Activated naive CD8-positive, alpha-beta T cell treated with anti-CD3 and anti-CD28 coated beads, Interleukin-2, amount 50 U/mL, for 24 hours (primary cell): ENCODE data around the gene NGB.

ENCODE experiments used
- ATAC-seq: fragments of 150-1000 bp; cut with Tn5 transposase; one replicate; pipeline ENCODE4 v1.10.0; 2021
- DNase-seq: peaks from one replicate; pipeline ENCODE4 v3.0.0; 2021
- H3K27ac Mint-ChIP-seq: one replicate; pipeline ENCODE4 v1.8.0; 2021; ENCODE audit warnings: mild to moderate bottlenecking, mixed read lengths
- H3K27me3 Mint-ChIP-seq: one replicate; pipeline ENCODE4 v1.8.0; 2021; ENCODE audit warnings: mixed read lengths
- H3K36me3 Mint-ChIP-seq: one replicate; pipeline ENCODE4 v1.8.0; 2021; ENCODE audit warnings: low read depth, mixed read lengths
- H3K4me1 Mint-ChIP-seq: one replicate; pipeline ENCODE4 v1.8.0; 2021; ENCODE audit warnings: mixed read lengths
- H3K4me3 Mint-ChIP-seq: one replicate; pipeline ENCODE4 v1.8.0; 2021; ENCODE audit warnings: mild to moderate bottlenecking, moderate library complexity, mixed read lengths
- H3K9me3 Mint-ChIP-seq: one replicate; pipeline ENCODE4 v1.8.0; 2021; ENCODE audit warnings: mixed read lengths

Gene NGB

DNA sequence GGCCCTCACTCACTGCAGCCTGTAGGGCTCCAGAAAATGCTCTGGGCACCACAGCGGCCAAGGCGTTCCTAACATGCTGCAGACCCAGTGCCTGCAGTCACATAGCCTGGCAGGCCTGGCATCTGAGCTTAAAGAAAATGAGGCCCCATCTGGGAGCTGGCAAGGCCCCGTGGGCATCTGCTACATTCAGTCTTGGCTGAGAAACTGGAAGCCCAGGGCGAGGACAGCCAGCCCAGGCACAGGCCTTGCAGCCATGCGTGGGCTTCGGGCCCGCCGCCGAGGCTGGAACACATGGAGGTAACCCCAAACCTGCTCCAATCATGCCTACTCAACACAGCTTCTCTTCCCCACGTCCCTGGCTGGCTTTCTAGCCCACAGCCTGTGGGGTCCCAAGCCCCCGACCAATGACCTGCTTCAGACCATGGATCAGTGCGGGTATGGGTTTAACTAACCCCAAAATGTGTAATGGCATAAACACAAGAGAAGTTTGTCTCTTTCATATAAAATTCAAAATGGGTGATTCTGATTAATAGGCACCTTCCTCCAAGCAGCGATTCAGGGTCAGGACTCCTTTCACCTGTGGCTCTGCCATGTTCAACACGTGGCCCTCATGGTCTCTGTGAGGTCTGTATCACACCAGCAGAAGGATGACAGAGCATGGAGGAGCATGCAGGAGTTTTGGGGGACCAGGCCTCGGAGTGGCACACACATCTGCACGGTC, 6.4 kb downstream of the NGB start:
- Mint-ChIP-seq H3K27ac (no peak overlapping the region), H3K4me1 (no peaks in the 10 kb centered on the region), H3K36me3 (peaks cover 2% of the 10 kb centered on the region), H3K27me3 (peaks cover 14% of the 10 kb centered on the region), H3K4me3 (no peak overlapping the region), H3K9me3 (no peaks in the 10 kb centered on the region)
- ATAC-seq (no peak), DNase-seq (no peak)

- Mint-ChIP-seq H3K4me1 (no peaks in the 10 kb centered on the region), H3K4me3 (no peak overlapping the region), H3K9me3 (no peaks in the 10 kb centered on the region), H3K27me3 (peaks cover 2% of the 10 kb centered on the region), H3K36me3 (no peaks in the 10 kb centered on the region), H3K27ac (no peak overlapping the region)
- no peak for ATAC-seq
- DNase-seq = no peak
Observed at GRCh38 chr14:77260631-77261030, 10.4 kb downstream of the NGB start.

DNA sequence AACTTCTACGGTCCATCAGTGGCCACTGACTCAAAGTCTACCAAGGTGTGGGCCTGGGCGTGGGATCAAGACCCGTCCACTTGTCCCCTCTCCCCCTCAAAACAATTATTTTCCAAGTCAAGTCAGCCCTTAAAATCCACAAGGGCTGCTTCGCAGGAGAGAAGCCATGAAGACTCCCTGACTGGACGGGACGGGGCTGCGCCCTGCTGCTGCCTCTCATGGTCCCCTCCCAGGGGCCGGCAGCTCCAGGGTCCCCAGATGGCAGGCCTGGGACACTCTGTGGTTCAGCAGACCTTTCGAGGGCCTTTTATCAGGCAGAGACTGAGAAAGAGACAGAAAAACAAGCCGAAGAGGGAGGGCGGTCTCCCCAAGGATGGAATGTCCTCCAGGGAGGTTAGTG, 10.8 kb downstream of the NGB start:
- Mint-ChIP-seq H3K9me3 (no peaks in the 10 kb centered on the region), H3K4me3 (no peak overlapping the region), H3K36me3 (no peaks in the 10 kb centered on the region), H3K27ac (no peak overlapping the region), H3K4me1 (no peaks in the 10 kb centered on the region), H3K27me3 (peaks cover 2% of the 10 kb centered on the region)
- ATAC-seq = no peak
- no peak for DNase-seq

DNA sequence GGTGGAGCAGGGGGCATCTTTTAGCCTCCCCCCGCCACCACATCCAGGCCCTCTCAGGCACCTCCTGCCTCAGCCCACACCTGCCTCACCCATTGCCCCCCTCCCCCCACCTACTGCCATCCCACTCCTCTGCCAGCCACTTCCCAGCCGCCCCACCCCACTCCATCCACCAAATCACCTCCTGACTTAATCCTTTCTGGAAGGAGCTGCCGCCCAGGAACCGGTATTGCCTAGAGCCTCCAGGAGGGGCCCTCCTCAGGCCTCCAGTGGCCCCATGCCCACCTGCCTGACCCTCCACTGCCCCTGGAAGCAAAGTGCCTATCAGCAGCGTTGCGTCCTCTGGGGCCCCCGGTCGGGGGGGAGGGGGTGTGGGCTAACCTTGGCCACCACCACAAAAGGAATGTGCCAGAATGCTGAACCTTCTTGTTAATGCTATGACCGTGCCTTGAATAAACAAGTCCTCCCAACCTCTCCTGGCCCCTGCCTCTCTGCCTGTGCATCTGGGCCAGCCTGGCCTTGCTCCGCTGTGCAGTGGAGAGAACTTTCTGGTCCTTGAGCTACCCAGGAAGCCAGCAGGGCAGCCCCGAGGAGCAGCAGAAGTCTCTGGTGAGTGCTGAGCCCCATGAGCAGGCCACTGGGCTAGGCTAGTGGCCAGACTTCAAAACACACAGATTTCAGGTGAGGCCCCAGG, 11.8 kb downstream of the NGB start:
- no peak for DNase-seq
- H3K4me1 Mint-ChIP-seq = no peaks in the 10 kb centered on the region
- H3K36me3 Mint-ChIP-seq = no peaks in the 10 kb centered on the region
- H3K27me3 Mint-ChIP-seq = peaks cover 2% of the 10 kb centered on the region
- ATAC-seq = no peak
- H3K9me3 Mint-ChIP-seq = no peaks in the 10 kb centered on the region
- H3K27ac Mint-ChIP-seq = no peak overlapping the region
- H3K4me3 Mint-ChIP-seq = no peak overlapping the region

DNA sequence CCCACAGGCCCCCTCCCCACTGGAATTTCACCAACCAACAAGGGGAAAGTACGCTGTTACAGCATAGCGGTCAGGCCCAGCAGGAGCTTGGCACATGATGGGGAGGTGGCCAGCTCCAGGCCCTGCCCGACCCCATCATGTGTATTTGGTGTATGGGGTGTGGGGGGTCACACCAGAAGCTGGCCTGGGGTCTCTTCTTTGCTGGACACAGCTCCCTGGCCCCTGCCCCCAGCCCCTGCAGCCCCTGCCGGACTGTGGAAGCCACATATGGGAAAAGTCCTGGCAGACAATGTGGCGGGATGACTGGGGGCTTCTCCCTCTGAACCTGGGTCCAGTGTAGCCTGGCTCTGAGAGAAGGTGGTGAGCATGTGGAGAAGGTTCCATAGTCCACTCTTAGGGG, 12.4 kb downstream of the NGB start:
- Mint-ChIP-seq H3K27me3 (peaks cover 2% of the 10 kb centered on the region), H3K4me3 (no peak overlapping the region)
- ATAC-seq = no peak

DNA sequence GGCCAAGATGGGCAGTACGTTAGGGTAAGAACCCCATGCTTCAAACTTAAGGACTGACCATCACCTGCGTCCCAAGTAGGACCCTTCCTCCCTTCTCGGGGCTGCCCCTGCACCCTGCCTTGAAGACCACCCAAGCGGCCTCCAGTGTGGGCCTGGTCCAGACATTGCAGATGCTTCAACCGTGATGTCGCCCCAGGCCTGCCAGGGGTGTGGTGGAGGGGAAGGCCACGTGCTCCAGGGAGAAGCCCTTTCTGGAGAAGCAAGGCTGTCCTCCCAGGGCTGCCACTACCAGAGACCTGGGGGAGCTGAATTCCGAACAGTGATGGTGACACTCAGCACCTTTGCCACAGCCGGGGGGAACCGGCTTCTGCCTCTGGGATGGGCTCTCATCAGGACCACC, 13.3 kb downstream of the NGB start:
- ATAC-seq (no peak), DNase-seq (no peak)
- Mint-ChIP-seq H3K27ac (no peak overlapping the region), H3K36me3 (no peaks in the 10 kb centered on the region), H3K9me3 (no peaks in the 10 kb centered on the region), H3K4me3 (no peak overlapping the region), H3K4me1 (no peaks in the 10 kb centered on the region), H3K27me3 (peaks cover 2% of the 10 kb centered on the region)

More for the DNA sequence above, 12.4 kb downstream of the NGB start:
- H3K36me3 Mint-ChIP-seq = no peaks in the 10 kb centered on the region
- H3K27ac Mint-ChIP-seq = no peak overlapping the region
- no peak for DNase-seq
- H3K4me1 Mint-ChIP-seq = no peaks in the 10 kb centered on the region
- no peaks in the 10 kb centered on the region for H3K9me3 Mint-ChIP-seq

DNA sequence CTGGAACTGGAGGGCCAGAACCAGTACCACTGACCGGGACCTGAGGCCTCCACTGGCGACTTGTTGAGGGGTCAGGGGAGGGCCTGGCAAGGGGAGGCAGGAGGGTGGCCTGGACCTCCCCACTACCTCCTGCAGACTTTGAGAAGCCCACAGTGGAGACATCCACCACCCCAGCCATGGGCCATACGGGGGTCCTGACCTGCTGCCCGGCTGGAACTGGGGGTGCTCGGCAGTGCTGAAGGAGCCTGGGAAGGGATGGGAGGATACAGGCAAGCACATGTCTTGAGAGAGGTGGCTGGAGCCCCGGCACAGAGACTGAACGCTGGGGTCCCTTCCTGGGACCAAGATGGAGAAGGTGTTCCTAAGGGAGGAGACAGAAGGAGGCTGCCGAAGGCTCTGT, 14.3 kb downstream of the NGB start:
- Mint-ChIP-seq H3K4me3 (no peak overlapping the region), H3K27me3 (peaks cover 2% of the 10 kb centered on the region), H3K4me1 (no peaks in the 10 kb centered on the region), H3K27ac (no peak overlapping the region), H3K9me3 (no peaks in the 10 kb centered on the region), H3K36me3 (no peaks in the 10 kb centered on the region)
- DNase-seq (no peak), ATAC-seq (no peak)

DNA sequence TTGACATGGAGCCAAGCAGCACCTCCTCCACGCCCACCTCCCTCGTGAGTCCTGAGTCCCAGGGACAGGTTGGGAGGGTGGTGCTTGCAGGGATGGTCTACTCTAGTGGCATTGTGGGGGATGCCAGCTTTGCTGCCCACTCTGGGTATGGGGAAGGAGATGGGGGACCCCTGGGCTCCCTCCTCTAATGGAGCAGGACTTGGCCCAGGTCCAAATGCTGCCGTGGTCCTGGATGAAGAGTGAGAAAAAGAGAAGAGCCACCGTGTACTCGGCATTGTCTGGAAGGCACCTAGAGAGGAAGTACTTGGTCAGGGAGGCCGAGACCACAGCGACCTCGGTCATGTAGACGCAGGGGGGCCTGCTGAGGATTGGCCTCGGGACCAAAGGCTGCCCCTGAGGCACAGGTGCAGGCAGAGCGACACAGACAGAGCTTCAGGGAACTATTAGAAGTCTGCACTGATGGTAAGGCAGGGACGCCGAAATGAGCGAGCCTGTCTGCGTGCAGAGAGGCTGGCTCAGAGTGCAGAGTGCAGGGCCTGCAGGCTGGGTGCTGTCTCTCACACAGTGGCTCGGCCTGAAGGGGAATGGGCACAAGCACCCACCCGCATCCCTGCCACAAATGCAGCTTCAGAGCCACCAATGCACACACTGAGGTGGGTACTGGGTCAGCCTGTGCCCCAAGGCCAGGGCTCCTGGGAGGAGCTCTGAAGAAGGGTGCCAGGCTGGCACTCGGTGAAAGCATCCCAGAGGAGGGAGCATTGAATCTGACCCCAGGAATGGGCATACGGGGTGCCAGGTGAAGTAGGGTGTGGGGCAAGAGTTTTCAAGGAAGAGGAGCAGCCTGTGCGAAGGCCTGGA, 17.4 kb downstream of the NGB start:
- no peak for ATAC-seq
- Mint-ChIP-seq H3K4me3 (no peak overlapping the region), H3K27me3 (no peaks in the 10 kb centered on the region)

GRCh38 chr14:77251870-77252269, 19.1 kb downstream of the NGB start:
- Mint-ChIP-seq H3K27ac (no peak overlapping the region), H3K27me3 (no peaks in the 10 kb centered on the region), H3K36me3 (no peaks in the 10 kb centered on the region), H3K4me1 (no peaks in the 10 kb centered on the region), H3K9me3 (no peaks in the 10 kb centered on the region), H3K4me3 (no peak overlapping the region)
- no peak for ATAC-seq
- DNase-seq = no peak

More for the DNA sequence above, 17.4 kb downstream of the NGB start:
- H3K36me3 Mint-ChIP-seq = no peaks in the 10 kb centered on the region
- H3K9me3 Mint-ChIP-seq = no peaks in the 10 kb centered on the region
- DNase-seq = no peak
- no peak overlapping the region for H3K27ac Mint-ChIP-seq
- no peaks in the 10 kb centered on the region for H3K4me1 Mint-ChIP-seq

DNA sequence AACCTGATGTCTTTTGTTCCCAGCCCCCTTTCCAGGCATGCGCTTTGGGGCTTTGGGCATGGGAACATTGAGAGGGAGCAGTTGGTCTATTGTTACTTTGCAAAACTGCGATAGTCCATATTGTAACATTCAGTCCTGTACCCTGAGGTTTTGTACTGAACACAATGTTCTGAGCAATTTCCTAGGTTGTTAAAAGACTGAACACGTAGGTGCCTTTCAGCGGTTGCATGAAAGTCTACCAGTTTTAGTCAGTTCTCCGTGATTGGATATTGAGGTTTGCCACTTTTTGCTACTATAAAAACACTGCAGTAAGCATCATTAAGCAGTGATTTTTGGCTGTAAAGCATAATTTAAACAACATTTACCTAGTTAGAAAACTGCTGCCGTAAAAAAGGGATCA, 20.1 kb downstream of the NGB start:
- no peaks in the 10 kb centered on the region for H3K27me3 Mint-ChIP-seq
- no peak for ATAC-seq
- no peaks in the 10 kb centered on the region for H3K9me3 Mint-ChIP-seq

GRCh38 chr14:77249286-77249685, 21.7 kb downstream of the NGB start:
- DNase-seq (no peak), ATAC-seq (no peak)
- no peaks in the 10 kb centered on the region for H3K9me3 Mint-ChIP-seq
- no peak overlapping the region for H3K4me3 Mint-ChIP-seq
- no peaks in the 10 kb centered on the region for H3K4me1 Mint-ChIP-seq
- no peak overlapping the region for H3K27ac Mint-ChIP-seq
- no peaks in the 10 kb centered on the region for H3K27me3 Mint-ChIP-seq
- no peaks in the 10 kb centered on the region for H3K36me3 Mint-ChIP-seq

More for the DNA sequence above, 20.1 kb downstream of the NGB start:
- Mint-ChIP-seq H3K27ac (no peak overlapping the region), H3K36me3 (no peaks in the 10 kb centered on the region), H3K4me1 (no peaks in the 10 kb centered on the region), H3K4me3 (no peak overlapping the region)
- no peak for DNase-seq

- Mint-ChIP-seq H3K4me3 (no peak overlapping the region), H3K4me1 (peaks cover 2% of the 10 kb centered on the region), H3K9me3 (no peaks in the 10 kb centered on the region), H3K27me3 (no peaks in the 10 kb centered on the region), H3K27ac (no peak overlapping the region), H3K36me3 (no peaks in the 10 kb centered on the region)
- DNase-seq (no peak), ATAC-seq (no peak)
Observed at GRCh38 chr14:77248666-77249065, 22.3 kb downstream of the NGB start.

DNA sequence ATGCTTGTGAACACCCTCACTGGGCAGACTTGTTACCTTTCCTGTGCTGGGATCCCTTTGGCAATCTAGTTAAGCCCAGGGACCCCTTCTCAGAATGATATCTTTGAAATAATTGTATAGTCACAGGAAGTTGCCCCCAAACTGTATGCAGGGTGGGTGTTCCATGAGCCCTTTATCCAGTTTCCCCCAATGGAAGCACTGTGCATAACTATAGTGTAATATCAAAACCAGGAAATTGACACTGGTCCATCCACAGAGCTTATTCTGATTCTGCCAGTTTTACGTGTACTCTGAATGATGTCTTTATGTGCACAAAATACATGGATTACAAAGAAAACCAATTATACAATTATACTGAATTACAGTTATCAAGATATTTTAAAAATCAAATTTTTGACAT, 24.2 kb downstream of the NGB start:
- DNase-seq (no peak), ATAC-seq (no peak)
- Mint-ChIP-seq H3K4me1 (peaks cover 7% of the 10 kb centered on the region), H3K27ac (no peak overlapping the region), H3K4me3 (no peak overlapping the region), H3K9me3 (no peaks in the 10 kb centered on the region), H3K36me3 (no peaks in the 10 kb centered on the region), H3K27me3 (no peaks in the 10 kb centered on the region)

- no peak overlapping the region for H3K4me3 Mint-ChIP-seq
- no peak for DNase-seq
- H3K27me3 Mint-ChIP-seq = no peaks in the 10 kb centered on the region
- H3K36me3 Mint-ChIP-seq = no peaks in the 10 kb centered on the region
- no peak overlapping the region for H3K27ac Mint-ChIP-seq
- H3K9me3 Mint-ChIP-seq = no peaks in the 10 kb centered on the region
- no peak for ATAC-seq
- H3K4me1 Mint-ChIP-seq = peaks cover 7% of the 10 kb centered on the region
Observed at GRCh38 chr14:77245820-77246219, 25.2 kb downstream of the NGB start.

DNA sequence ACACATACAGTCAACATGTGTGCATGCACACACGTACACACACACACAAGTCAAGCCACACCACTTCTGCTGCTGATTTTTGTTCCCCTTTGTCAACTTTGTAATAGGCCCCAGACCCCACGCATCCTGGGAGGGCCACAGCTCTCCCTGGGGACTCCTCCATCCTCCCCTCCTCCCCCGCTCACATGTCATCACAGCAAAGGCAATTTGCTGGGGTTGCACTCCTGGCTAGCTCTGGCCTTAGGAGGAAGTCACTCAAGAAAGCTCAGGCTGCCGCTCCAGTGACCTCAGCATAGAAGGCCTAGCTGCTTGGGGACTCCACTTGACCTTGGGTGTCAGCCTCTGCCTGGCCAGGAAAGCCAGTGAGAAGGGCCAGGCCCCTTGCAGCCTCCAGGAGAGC, 27.2 kb downstream of the NGB start:
- no peak for ATAC-seq
- peaks cover 7% of the 10 kb centered on the region for H3K4me1 Mint-ChIP-seq
- H3K4me3 Mint-ChIP-seq = no peak overlapping the region
- no peak overlapping the region for H3K27ac Mint-ChIP-seq
- DNase-seq = no peak
- H3K9me3 Mint-ChIP-seq = no peaks in the 10 kb centered on the region
- no peaks in the 10 kb centered on the region for H3K36me3 Mint-ChIP-seq
- H3K27me3 Mint-ChIP-seq = no peaks in the 10 kb centered on the region
